Skeletal muscle tissue (tissue), 4 donors: Measurements from ENCODE around the gene LILRB2. TPM values are rescaled to one million over a fixed set of nuclear protein-coding genes. Genes with fewer than 3 reads are reported as not detected.

Experiments
- H3K27ac ChIP-seq: one replicate; pipeline ENCODE4 v1.7.0; 2013; ENCODE audit warnings: mild to moderate bottlenecking, low read depth, low read length, inconsistent platforms
- H3K27me3 ChIP-seq, 3 donors: one replicate each; pipeline ENCODE4 v1.7.0; 2013; ENCODE audit warnings: low read length in 3 of 3; ENCODE audit not compliant: control insufficient read depth in 3 of 3, insufficient read depth in 3 of 3
- H3K36me3 ChIP-seq, 3 donors: one replicate each; pipeline ENCODE4 v1.7.0; 2013; ENCODE audit warnings: low read length in 3 of 3; ENCODE audit not compliant: control insufficient read depth in 3 of 3, insufficient read depth in 3 of 3
- H3K4me1 ChIP-seq, 3 donors: one replicate each; pipeline ENCODE4 v1.7.0; 2013; ENCODE audit warnings: low read length in 3 of 3, mild to moderate bottlenecking in 3 of 3; ENCODE audit not compliant: control insufficient read depth in 3 of 3, insufficient read depth in 3 of 3
- H3K4me3 ChIP-seq, 3 donors: one replicate each; pipeline ENCODE4 v1.7.0; 2013; ENCODE audit warnings: low read length in 3 of 3
- H3K9ac ChIP-seq, 3 donors: one replicate each; pipeline ENCODE4 v1.7.0; 2013; ENCODE audit warnings: low read length in 3 of 3, mild to moderate bottlenecking in 3 of 3, moderate library complexity in 2 of 3, low read depth in 1 of 3
- H3K9me3 ChIP-seq, 3 donors: one replicate each; pipeline ENCODE4 v1.7.0; 2013; ENCODE audit warnings: low read length in 3 of 3; ENCODE audit not compliant: control insufficient read depth in 3 of 3
- total RNA-seq: library from RNA; depleted of rRNA; stranded (reverse); fragments of >200 nt; gene quantifications from one replicate; pipeline ENCODE4 v1.2.3, GENCODE V29; 2014
- donor health status: Osteomylitis.

LILRB2 gene
- total RNA-seq, 1 donor from 2014 or later, result 0.52 TPM

DNA sequence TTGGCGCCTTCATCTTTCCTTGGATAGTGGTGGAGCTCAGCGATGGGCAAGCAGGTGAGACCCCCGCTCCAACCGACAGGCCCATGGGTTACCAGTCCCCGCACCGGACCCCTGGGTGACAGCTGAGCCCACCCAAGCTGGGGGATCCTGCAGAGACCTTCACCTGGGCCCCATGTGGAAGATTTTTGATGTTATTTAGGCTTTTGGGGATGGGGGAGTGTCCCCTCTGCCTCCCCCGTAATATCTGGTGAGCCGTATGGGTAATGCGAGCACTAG lies 37.0 kb upstream of the LILRB2 start:
- H3K9ac ChIP-seq, result no peak overlapping the region
- no peaks in the 10 kb centered on the region for H3K9me3 ChIP-seq
- H3K4me1 ChIP-seq, result no peaks in the 10 kb centered on the region
- peaks cover 0 to 3% (median 0%) of the 10 kb centered on the region in 3 donors for H3K27me3 ChIP-seq
- H3K27ac ChIP-seq, result no peak overlapping the region
- no peak overlapping the region for H3K4me3 ChIP-seq
- no peaks in the 10 kb centered on the region for H3K36me3 ChIP-seq

DNA sequence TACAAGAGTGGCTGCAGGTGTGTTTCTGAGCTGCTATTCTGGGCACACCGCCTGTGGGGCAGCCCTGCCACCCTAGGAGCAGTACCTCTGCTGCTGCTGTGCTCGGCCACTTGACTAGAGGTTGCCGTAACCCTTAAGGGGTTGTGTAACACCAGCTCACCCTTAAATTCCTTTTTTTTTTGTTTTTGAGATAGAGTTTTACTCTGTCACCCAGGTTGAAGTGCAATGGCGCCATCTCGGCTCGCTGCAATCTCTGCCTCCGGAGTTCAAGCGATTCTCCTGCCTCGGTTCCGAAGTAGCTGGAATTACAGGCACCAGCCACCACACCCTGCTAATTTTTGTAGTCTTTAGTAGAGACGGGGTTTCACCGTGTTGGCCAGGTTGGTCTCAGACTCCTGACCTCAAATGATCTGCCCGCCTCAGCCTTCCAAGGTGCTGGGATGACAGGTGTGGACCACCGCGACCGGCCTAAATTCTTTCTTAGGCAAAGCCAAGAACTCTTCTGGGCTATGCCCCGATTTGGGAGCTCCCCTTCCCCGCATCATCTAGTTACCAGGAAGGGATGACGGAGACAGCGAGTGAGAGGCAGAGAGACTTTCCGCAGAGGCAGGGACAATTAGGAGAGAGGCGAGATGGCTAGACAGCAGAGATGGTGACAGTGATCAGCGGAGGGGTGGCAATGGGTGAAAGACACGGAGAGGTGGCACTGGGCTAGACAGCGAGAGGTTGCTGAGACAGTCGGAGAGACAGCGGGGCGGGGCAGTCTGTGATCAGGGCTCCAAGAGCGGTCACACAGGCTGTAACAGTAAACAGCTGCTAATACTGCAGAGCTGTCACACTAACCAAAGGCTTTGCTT lies 36.4 kb upstream of the LILRB2 start:
- H3K36me3 ChIP-seq, result no peaks in the 10 kb centered on the region
- peaks cover 0 to 3% (median 0%) of the 10 kb centered on the region in 3 donors for H3K27me3 ChIP-seq
- no peak overlapping the region for H3K27ac ChIP-seq
- H3K4me3 ChIP-seq, result no peak overlapping the region
- H3K4me1 ChIP-seq, result no peaks in the 10 kb centered on the region
- no peaks in the 10 kb centered on the region for H3K9me3 ChIP-seq
- H3K9ac ChIP-seq, result no peak overlapping the region

DNA sequence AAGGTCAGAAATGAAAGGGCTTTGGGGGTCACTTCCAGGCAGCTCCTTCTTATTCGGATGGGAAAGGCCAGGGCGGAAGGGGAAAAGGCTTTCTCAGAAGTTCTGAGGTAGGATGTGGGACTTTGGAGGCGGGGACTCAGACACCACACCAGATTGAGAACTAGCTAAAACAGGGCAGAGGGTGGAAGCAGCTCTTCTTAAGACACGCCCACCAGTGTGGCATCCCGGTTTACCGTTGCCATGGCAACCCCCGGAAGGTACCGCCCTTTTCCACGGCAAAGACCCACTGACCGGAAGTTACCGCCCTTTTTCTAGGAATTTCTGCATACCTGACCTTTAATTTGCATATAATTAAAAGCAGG lies 35.8 kb upstream of the LILRB2 start:
- H3K36me3 ChIP-seq, result no peaks in the 10 kb centered on the region
- no peak overlapping the region for H3K27ac ChIP-seq
- peaks cover 0 to 3% (median 0%) of the 10 kb centered on the region in 3 donors for H3K27me3 ChIP-seq
- H3K4me1 ChIP-seq, result no peaks in the 10 kb centered on the region
- H3K4me3 ChIP-seq, result no peak overlapping the region
- no peaks in the 10 kb centered on the region for H3K9me3 ChIP-seq
- H3K9ac ChIP-seq, result no peak overlapping the region

DNA sequence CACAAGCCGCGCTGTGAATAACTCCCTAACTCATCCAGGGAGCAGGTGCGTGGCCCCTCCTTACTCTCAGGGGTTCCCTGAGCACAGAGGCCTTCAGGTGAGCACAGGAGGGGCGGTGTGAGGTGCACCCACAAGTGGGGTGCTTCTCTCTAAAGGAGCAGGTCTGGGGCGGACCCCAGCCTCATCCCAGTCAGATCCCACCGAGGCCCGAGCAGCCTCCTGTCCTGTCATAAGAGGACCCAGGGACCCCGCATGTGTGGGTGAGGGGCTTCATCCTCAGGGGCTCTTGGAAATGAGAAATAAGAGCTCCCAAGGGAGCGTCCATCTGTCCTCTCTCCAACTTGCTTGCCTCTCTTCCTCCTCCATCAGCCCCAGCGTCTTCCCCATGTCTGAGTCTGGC lies 35.0 kb upstream of the LILRB2 start:
- peaks cover 0 to 3% (median 0%) of the 10 kb centered on the region in 3 donors for H3K27me3 ChIP-seq
- no peak overlapping the region for H3K27ac ChIP-seq
- no peak overlapping the region for H3K9ac ChIP-seq

DNA sequence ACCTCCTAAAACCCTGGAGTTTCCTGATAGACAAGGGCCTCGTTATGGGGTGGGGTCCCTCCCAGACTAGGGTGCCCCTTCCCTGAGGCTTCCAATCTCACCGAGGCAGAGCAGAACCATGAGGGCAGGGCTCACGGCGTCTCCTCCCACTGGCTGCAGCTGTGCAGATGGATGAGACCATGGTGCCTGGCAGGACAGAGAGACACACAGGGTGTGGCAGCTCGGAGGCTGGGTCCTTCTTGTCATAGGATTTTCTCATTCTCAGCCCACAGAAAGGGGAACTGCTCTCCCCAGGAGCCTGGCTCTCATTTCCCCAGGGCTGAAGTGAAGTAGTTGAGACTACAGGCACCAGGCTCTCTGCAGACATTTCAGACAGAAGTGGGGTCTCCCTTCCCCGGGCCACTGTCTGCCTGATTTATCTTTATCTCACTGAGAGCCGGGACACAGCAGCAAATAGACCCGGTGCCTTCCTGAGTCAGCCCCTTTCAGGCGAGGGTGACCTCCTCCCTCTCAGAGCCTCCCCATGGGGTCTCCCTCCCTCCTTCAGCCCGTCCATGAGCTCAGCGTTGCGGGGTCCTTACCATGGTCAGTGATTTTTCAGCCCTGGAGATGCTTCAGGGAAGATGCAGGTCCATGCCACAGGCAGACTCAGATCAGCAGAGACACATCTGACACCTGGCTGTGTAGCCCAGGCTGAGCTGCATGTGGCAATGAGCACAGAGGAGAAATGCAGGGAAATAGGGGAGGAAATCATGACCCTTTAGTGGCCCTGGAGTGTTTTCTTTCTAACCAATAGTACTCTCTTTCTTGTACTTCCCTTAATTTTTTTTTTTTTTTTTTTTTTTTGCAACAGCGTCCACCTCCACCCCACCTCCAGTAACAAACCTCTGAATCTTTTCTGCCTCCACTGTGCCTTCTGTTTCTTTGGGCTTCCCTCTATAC lies 31.8 kb upstream of the LILRB2 start, which contains the start of gene LILRA5:
TSS of gene LILRA5 (minus strand) at position 731 of the 942 bp plus-strand sequence. CDS start at position 584, 147 bp downstream.
- no peaks in the 10 kb centered on the region for H3K4me1 ChIP-seq
- no peak within 1 kb of the TSS for H3K9ac ChIP-seq
- H3K27ac ChIP-seq, result no peak within 1 kb of the TSS
- H3K27me3 ChIP-seq, result peaks cover 0 to 3% (median 0%) of the 10 kb centered on the region in 3 donors
- H3K36me3 ChIP-seq, result no peaks in the 10 kb centered on the region
- no peak within 1 kb of the TSS for H3K4me3 ChIP-seq
- H3K9me3 ChIP-seq, result no peaks in the 10 kb centered on the region

More for the DNA sequence above, 35.0 kb upstream of the LILRB2 start:
- Histone ChIP-seq H3K4me3 (no peak overlapping the region), H3K9me3 (no peaks in the 10 kb centered on the region), H3K4me1 (no peaks in the 10 kb centered on the region), H3K36me3 (no peaks in the 10 kb centered on the region)

DNA sequence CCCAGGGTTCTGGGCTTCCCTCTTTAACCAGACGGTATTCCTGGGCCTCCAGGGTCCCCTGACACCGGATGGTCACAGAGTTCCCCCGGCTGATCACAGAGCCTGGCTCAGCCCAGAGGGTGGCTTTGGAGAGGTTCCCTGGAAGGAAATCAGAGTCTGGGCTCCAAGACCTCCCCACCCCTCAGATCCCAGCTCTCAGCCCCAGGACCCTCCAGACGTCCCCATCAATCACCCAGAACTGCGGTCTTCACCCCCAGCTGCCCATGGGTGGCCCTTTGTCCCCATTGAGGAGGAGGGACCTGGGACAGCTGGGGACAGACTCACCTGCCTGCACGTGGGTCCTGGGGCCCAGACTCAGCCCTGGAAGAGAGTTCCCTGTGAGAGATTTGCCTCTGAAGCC lies 31.1 kb upstream of the LILRB2 start:
- no peaks in the 10 kb centered on the region for H3K4me1 ChIP-seq
- H3K9ac ChIP-seq, result no peak overlapping the region
- H3K4me3 ChIP-seq, result no peak overlapping the region
- H3K27me3 ChIP-seq, result peaks cover 0 to 3% (median 0%) of the 10 kb centered on the region in 3 donors
- H3K36me3 ChIP-seq, result no peaks in the 10 kb centered on the region
- no peaks in the 10 kb centered on the region for H3K9me3 ChIP-seq
- no peak overlapping the region for H3K27ac ChIP-seq

DNA sequence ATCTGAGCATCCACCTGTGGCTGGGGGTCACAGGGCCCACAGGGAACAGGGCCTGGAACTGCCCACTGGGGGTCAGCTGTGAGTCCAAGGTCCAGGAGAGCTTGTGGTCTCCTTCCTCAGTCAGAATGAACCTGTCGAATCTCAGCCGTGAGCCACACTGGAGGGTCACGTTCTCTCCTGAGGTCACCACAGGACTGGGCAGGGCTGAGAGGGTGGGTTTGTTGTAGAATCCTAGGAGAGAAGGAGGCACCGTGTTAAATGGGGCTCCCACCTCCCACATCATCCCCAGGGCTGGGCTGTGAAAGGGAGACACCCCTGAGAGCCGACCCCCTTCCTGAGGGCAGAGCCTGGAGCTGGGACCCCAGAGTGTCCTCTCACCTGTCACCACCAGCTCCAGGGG lies 30.6 kb upstream of the LILRB2 start:
- Histone ChIP-seq H3K4me1 (no peaks in the 10 kb centered on the region), H3K4me3 (no peak overlapping the region), H3K9me3 (peaks cover 0 to 3% (median 0%) of the 10 kb centered on the region in 3 donors), H3K36me3 (no peaks in the 10 kb centered on the region), H3K9ac (no peak overlapping the region), H3K27me3 (peaks cover 0 to 3% (median 0%) of the 10 kb centered on the region in 3 donors), H3K27ac (no peak overlapping the region)

DNA sequence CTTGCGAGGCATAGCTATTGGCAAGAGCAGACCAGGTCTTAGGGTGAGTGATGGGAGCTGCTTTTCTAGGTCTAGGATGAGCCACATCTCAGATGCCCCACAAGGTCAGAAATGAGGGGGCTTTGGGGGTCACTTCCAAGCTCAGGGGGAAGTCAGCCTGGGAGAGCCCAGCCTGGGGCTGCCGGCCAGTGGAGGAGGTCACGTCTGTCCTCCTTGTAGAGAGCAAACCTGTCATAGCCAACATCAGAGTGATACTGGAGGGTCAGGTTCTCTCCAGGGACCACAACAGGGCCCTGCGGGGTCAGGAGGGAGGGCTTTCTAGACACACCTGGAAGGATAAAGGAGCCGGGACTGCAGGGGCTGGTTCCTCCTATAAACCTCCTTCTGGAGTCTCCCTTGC lies 29.6 kb upstream of the LILRB2 start:
- peaks cover 0 to 6% (median 3%) of the 10 kb centered on the region in 3 donors for H3K27me3 ChIP-seq

DNA sequence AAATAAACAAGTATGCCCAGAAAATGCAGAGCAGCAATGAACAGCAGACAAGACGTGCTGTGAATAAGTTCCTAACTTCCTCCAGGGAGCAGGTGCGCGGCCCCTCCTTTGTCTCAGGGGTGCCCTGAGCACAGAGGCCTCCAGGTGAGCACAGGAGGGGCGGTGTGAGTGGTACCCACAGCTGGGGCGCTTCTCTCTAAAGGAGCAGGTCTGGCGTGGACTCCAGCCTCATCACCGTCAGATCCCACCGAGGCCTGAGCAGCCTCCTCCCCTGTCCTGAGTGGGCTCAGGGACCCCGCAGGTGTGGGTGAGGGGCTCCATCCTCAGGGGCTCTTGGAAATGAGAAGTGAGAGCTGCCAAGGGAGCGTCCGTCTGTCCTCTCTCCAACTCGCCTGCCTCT lies 28.9 kb upstream of the LILRB2 start:
- Histone ChIP-seq H3K27ac (no peak overlapping the region), H3K9me3 (peaks cover 0 to 3% (median 0%) of the 10 kb centered on the region in 3 donors), H3K27me3 (peaks cover 0 to 6% (median 5%) of the 10 kb centered on the region in 3 donors), H3K9ac (no peak overlapping the region), H3K4me1 (no peaks in the 10 kb centered on the region), H3K4me3 (no peak overlapping the region), H3K36me3 (no peaks in the 10 kb centered on the region)

More for the DNA sequence above, 29.6 kb upstream of the LILRB2 start:
- Histone ChIP-seq H3K4me3 (no peak overlapping the region), H3K4me1 (no peaks in the 10 kb centered on the region), H3K27ac (no peak overlapping the region), H3K9ac (no peak overlapping the region), H3K36me3 (no peaks in the 10 kb centered on the region), H3K9me3 (peaks cover 0 to 3% (median 0%) of the 10 kb centered on the region in 3 donors)
